Esophagus (tissue), 2 donors: ENCODE measurements around the gene CPZ. TPM values are rescaled to one million over a fixed set of nuclear protein-coding genes. Genes with fewer than 3 reads are reported as not detected.

Experiments used
- H3K27ac ChIP-seq, 2 donors: one replicate each; pipeline ENCODE4 v1.5.1; 2013; ENCODE audit warnings: low read depth in 2 of 2, mild to moderate bottlenecking in 2 of 2, inconsistent platforms in 1 of 2, low read length in 1 of 2, moderate library complexity in 1 of 2
- H3K27me3 ChIP-seq, 2 donors: one replicate each; pipeline ENCODE4 v1.6.1; 2013; ENCODE audit warnings: low read length in 2 of 2, control low read depth in 1 of 2, mild to moderate bottlenecking in 1 of 2; ENCODE audit not compliant: insufficient read depth in 2 of 2, control insufficient read depth in 1 of 2
- H3K36me3 ChIP-seq, 2 donors: one replicate each; pipeline ENCODE4 v1.6.1; 2013; ENCODE audit warnings: low read length in 1 of 2; ENCODE audit not compliant: control insufficient read depth in 2 of 2, insufficient read depth in 2 of 2
- H3K4me1 ChIP-seq, 2 donors: one replicate each; pipeline ENCODE4 v1.6.1; 2013; ENCODE audit warnings: low read length in 1 of 2; ENCODE audit not compliant: control insufficient read depth in 2 of 2, insufficient read depth in 2 of 2
- H3K4me3 ChIP-seq, 2 donors: one replicate each; pipeline ENCODE4 v1.5.1; 2013; ENCODE audit warnings: low read length in 2 of 2, mild to moderate bottlenecking in 2 of 2, low read depth in 1 of 2, moderate library complexity in 1 of 2
- H3K9me3 ChIP-seq, 2 donors: one replicate each; pipeline ENCODE4 v1.6.1; 2013; ENCODE audit warnings: mild to moderate bottlenecking in 2 of 2, low read depth in 1 of 2, low read length in 1 of 2, moderate library complexity in 1 of 2; ENCODE audit not compliant: control insufficient read depth in 2 of 2, insufficient read depth in 1 of 2
- WGBS, 2 donors: extraction: QIAGEN DNeasy Blood & Tissue Kit; methylation state at CpG; one replicate each; pipeline ENCODE4 v1.1.7; 2013; 5-methylcytosine and 5-hydroxymethylcytosine counted together
- polyA plus RNA-seq, 2 donors: library from polyadenylated mRNA; stranded (reverse); fragments of 200-250 nt; gene quantifications; one replicate each; pipeline ENCODE4 v1.2.3, GENCODE V29; 2013
- donor health status: healthy with polysubstance abuse.
- donor health status: Bipolar disorder and iron deficiency.

The CPZ gene
- polyA plus RNA-seq, 2 donors, result 3.4 to 7.2 TPM

GRCh38 chr4:8598391-8599090, 6.0 kb downstream of the CPZ start:
- no peaks in the 10 kb centered on the region for H3K27me3 ChIP-seq
- no peaks in the 10 kb centered on the region for H3K9me3 ChIP-seq
- 74 to 76% methylated on average over 19 of the region's 19 CpGs for WGBS, 2 donors
- no peaks in the 10 kb centered on the region for H3K36me3 ChIP-seq
- H3K4me3 ChIP-seq, result no peak overlapping the region
- H3K27ac ChIP-seq, result no peak overlapping the region
- no peaks in the 10 kb centered on the region for H3K4me1 ChIP-seq

DNA sequence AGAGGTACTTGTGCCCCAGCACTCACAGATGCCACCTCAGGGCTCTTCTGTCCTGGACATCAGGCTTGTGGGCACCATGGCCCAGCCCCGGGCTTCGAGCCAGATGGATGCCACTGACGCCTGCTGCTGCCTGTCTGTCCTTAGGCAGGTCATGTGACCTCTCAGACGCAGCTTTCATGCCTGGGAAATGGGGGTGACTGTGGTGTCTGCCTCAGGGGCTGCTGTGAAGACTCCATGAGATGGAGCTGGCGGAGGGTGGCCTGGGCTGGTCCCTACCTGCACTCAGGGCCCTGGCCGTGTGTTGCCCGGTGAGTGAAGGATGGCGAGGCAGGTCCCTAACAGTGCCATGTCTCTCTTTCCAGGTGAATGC, 6.5 kb downstream of the CPZ start:
- no peak overlapping the region for H3K4me3 ChIP-seq
- WGBS, 2 donors, result 67 to 74% methylated on average over 8 of the region's 8 CpGs
- H3K36me3 ChIP-seq, result no peaks in the 10 kb centered on the region
- H3K27me3 ChIP-seq, result no peaks in the 10 kb centered on the region
- no peaks in the 10 kb centered on the region for H3K9me3 ChIP-seq
- H3K4me1 ChIP-seq, result no peaks in the 10 kb centered on the region
- no peak overlapping the region for H3K27ac ChIP-seq

GRCh38 chr4:8599657-8600056, 7.1 kb downstream of the CPZ start:
- Histone ChIP-seq H3K27me3 (no peaks in the 10 kb centered on the region), H3K9me3 (no peaks in the 10 kb centered on the region), H3K4me3 (no peak overlapping the region), H3K4me1 (no peaks in the 10 kb centered on the region), H3K36me3 (no peaks in the 10 kb centered on the region), H3K27ac (no peak overlapping the region)
- WGBS, 2 donors, result 65 to 66% methylated on average over 9 of the region's 9 CpGs

GRCh38 chr4:8600266-8600665, 7.7 kb downstream of the CPZ start:
- Histone ChIP-seq H3K27ac (no peak overlapping the region), H3K4me3 (no peak overlapping the region), H3K9me3 (no peaks in the 10 kb centered on the region), H3K4me1 (no peaks in the 10 kb centered on the region), H3K27me3 (no peaks in the 10 kb centered on the region), H3K36me3 (no peaks in the 10 kb centered on the region)
- 86 to 88% methylated on average over 13 of the region's 13 CpGs for WGBS, 2 donors

DNA sequence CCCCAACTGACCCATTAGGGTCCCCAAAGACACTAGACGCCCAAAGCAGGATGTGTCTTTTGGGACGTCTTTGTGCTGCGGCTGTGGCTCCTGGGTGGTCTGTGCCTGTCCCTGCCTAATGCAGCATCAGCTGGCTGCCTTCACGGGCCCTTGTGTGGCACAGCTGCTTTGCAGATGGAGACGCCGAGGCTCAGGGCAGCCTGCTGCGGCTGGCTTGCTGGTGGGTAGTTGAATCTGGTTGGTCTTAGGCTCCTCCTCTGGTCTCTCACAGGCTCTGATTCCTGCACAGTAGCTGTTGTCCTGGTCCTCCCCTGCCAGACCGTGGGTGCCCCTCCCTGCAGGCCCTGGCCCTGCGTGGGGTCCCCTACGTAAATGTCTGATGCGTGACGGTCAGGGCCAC, 8.1 kb downstream of the CPZ start:
- 74 to 75% methylated on average over 12 of the region's 12 CpGs for WGBS, 2 donors
- H3K27me3 ChIP-seq, result no peaks in the 10 kb centered on the region
- H3K4me3 ChIP-seq, result no peak overlapping the region
- no peaks in the 10 kb centered on the region for H3K4me1 ChIP-seq
- H3K27ac ChIP-seq, result no peak overlapping the region
- no peaks in the 10 kb centered on the region for H3K36me3 ChIP-seq
- no peaks in the 10 kb centered on the region for H3K9me3 ChIP-seq

GRCh38 chr4:8601086-8601485, 8.5 kb downstream of the CPZ start:
- H3K4me3 ChIP-seq, result no peak overlapping the region
- no peaks in the 10 kb centered on the region for H3K27me3 ChIP-seq
- H3K27ac ChIP-seq, result no peak overlapping the region
- no peaks in the 10 kb centered on the region for H3K4me1 ChIP-seq
- H3K36me3 ChIP-seq, result no peaks in the 10 kb centered on the region
- 88 to 91% methylated on average over 23 of the region's 23 CpGs for WGBS, 2 donors
- H3K9me3 ChIP-seq, result no peaks in the 10 kb centered on the region

DNA sequence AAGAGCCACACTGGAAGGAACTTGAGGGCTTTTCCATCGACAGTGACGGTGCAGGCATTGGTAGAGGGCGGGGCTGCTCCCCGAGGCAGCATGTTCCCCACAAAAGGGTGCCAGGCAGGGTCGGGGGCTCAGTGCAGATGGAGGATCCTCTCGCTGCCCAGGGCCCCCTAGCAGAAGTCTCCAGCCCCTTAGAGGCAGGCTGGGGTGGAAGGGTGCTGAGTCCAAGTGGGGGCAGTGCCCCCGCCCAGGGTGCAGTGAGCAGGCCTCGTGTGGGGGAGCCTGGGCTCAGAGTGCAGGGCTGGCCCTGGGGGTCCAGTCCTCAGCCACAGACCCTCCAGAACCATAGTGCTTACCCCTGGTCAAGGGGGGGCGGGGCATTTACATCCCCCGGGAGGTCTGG, 9.0 kb downstream of the CPZ start:
- no peaks in the 10 kb centered on the region for H3K27me3 ChIP-seq
- H3K4me3 ChIP-seq, result no peak overlapping the region
- no peaks in the 10 kb centered on the region for H3K9me3 ChIP-seq
- no peak overlapping the region for H3K27ac ChIP-seq
- H3K4me1 ChIP-seq, result no peaks in the 10 kb centered on the region
- no peaks in the 10 kb centered on the region for H3K36me3 ChIP-seq
- 76% methylated on average over 10 of the region's 10 CpGs for WGBS, 2 donors

- H3K9me3 ChIP-seq, result no peaks in the 10 kb centered on the region
- no peaks in the 10 kb centered on the region for H3K27me3 ChIP-seq
- 62 to 63% methylated on average over 19 of the region's 19 CpGs for WGBS, 2 donors
- H3K4me1 ChIP-seq, result no peaks in the 10 kb centered on the region
- H3K4me3 ChIP-seq, result no peak overlapping the region
- H3K27ac ChIP-seq, result no peak overlapping the region
- H3K36me3 ChIP-seq, result no peaks in the 10 kb centered on the region
Observed at GRCh38 chr4:8602686-8603430, 10.3 kb downstream of the CPZ start.

GRCh38 chr4:8603931-8604330, 11.4 kb downstream of the CPZ start:
- WGBS, 2 donors, result 81 to 82% methylated on average over 22 of the region's 22 CpGs
- no peaks in the 10 kb centered on the region for H3K9me3 ChIP-seq
- no peak overlapping the region for H3K27ac ChIP-seq
- H3K27me3 ChIP-seq, result no peaks in the 10 kb centered on the region
- H3K4me1 ChIP-seq, result no peaks in the 10 kb centered on the region
- H3K36me3 ChIP-seq, result no peaks in the 10 kb centered on the region
- no peak overlapping the region for H3K4me3 ChIP-seq

- Histone ChIP-seq H3K9me3 (no peaks in the 10 kb centered on the region), H3K27me3 (no peaks in the 10 kb centered on the region), H3K4me3 (no peak overlapping the region), H3K36me3 (no peaks in the 10 kb centered on the region), H3K27ac (no peak overlapping the region), H3K4me1 (no peaks in the 10 kb centered on the region)
- 80 to 96% methylated on average over 1 of the region's 1 CpG for WGBS, 2 donors
Observed at GRCh38 chr4:8605289-8605688, 12.7 kb downstream of the CPZ start.
